ENCODE data around the gene A2M. TPM values are rescaled to one million over a fixed set of nuclear protein-coding genes. Genes with fewer than 3 reads are reported as not detected.

The A2M gene
- total and polyA plus RNA-seq, 2 experiments from 2014 or later, result 0.92 TPM; not detected in 1

DNA sequence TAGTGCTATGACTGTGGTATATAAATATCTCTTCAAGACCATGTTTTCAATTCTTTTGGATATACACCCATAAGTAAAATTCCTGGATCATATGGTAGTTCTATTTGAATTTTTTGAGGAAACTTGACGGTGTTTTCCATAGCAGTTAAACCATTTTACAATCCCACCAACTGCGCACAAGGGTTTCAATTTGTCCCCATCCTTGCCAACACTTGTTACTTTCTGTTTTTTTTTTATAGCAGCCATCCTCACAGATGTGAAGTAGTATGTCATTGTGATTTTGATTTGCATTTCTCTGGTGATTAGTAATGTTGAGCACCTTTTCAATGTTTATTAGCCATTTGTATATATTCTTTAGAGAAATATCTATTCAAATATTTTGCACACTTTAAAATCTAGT lies 14.5 kb upstream of the A2M start (continued):
- TF ChIP-seq, protein P1, sequence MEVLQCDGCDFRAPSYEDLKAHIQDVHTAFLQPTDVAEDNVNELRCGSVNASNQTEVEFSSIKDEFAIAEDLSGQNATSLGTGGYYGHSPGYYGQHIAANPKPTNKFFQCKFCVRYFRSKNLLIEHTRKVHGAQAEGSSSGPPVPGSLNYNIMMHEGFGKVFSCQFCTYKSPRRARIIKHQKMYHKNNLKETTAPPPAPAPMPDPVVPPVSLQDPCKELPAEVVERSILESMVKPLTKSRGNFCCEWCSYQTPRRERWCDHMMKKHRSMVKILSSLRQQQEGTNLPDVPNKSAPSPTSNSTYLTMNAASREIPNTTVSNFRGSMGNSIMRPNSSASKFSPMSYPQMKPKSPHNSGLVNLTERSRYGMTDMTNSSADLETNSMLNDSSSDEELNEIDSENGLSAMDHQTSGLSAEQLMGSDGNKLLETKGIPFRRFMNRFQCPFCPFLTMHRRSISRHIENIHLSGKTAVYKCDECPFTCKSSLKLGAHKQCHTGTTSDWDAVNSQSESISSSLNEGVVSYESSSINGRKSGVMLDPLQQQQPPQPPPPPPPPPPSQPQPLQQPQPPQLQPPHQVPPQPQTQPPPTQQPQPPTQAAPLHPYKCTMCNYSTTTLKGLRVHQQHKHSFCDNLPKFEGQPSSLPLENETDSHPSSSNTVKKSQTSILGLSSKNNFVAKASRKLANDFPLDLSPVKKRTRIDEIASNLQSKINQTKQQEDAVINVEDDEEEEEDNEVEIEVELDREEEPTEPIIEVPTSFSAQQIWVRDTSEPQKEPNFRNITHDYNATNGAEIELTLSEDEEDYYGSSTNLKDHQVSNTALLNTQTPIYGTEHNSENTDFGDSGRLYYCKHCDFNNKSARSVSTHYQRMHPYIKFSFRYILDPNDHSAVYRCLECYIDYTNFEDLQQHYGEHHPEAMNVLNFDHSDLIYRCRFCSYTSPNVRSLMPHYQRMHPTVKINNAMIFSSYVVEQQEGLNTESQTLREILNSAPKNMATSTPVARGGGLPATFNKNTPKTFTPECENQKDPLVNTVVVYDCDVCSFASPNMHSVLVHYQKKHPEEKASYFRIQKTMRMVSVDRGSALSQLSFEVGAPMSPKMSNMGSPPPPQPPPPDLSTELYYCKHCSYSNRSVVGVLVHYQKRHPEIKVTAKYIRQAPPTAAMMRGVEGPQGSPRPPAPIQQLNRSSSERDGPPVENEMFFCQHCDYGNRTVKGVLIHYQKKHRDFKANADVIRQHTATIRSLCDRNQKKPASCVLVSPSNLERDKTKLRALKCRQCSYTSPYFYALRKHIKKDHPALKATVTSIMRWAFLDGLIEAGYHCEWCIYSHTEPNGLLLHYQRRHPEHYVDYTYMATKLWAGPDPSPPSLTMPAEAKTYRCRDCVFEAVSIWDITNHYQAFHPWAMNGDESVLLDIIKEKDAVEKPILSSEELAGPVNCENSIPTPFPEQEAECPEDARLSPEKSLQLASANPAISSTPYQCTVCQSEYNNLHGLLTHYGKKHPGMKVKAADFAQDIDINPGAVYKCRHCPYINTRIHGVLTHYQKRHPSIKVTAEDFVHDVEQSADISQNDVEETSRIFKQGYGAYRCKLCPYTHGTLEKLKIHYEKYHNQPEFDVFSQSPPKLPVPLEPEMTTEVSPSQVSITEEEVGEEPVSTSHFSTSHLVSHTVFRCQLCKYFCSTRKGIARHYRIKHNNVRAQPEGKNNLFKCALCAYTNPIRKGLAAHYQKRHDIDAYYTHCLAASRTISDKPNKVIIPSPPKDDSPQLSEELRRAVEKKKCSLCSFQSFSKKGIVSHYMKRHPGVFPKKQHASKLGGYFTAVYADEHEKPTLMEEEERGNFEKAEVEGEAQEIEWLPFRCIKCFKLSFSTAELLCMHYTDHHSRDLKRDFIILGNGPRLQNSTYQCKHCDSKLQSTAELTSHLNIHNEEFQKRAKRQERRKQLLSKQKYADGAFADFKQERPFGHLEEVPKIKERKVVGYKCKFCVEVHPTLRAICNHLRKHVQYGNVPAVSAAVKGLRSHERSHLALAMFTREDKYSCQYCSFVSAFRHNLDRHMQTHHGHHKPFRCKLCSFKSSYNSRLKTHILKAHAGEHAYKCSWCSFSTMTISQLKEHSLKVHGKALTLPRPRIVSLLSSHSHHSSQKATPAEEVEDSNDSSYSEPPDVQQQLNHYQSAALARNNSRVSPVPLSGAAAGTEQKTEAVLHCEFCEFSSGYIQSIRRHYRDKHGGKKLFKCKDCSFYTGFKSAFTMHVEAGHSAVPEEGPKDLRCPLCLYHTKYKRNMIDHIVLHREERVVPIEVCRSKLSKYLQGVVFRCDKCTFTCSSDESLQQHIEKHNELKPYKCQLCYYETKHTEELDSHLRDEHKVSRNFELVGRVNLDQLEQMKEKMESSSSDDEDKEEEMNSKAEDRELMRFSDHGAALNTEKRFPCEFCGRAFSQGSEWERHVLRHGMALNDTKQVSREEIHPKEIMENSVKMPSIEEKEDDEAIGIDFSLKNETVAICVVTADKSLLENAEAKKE (CRISPR knock-in tag; IDR thresholded peaks at IDR 0.05), result no peak
- TF ChIP-seq, protein P2, sequence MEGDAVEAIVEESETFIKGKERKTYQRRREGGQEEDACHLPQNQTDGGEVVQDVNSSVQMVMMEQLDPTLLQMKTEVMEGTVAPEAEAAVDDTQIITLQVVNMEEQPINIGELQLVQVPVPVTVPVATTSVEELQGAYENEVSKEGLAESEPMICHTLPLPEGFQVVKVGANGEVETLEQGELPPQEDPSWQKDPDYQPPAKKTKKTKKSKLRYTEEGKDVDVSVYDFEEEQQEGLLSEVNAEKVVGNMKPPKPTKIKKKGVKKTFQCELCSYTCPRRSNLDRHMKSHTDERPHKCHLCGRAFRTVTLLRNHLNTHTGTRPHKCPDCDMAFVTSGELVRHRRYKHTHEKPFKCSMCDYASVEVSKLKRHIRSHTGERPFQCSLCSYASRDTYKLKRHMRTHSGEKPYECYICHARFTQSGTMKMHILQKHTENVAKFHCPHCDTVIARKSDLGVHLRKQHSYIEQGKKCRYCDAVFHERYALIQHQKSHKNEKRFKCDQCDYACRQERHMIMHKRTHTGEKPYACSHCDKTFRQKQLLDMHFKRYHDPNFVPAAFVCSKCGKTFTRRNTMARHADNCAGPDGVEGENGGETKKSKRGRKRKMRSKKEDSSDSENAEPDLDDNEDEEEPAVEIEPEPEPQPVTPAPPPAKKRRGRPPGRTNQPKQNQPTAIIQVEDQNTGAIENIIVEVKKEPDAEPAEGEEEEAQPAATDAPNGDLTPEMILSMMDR (conservative IDR thresholded peaks at IDR 0.05; ENCODE audit: low read depth in 2 of 2), result no peak
- no peak for TF ChIP-seq CREB1 (CRISPR knock-in tag; IDR thresholded peaks at IDR 0.05; ENCODE audit: low read depth)
- no peak for TF ChIP-seq ZNF331 (CRISPR knock-in tag; IDR thresholded peaks at IDR 0.05; ENCODE audit: low read depth)

DNA sequence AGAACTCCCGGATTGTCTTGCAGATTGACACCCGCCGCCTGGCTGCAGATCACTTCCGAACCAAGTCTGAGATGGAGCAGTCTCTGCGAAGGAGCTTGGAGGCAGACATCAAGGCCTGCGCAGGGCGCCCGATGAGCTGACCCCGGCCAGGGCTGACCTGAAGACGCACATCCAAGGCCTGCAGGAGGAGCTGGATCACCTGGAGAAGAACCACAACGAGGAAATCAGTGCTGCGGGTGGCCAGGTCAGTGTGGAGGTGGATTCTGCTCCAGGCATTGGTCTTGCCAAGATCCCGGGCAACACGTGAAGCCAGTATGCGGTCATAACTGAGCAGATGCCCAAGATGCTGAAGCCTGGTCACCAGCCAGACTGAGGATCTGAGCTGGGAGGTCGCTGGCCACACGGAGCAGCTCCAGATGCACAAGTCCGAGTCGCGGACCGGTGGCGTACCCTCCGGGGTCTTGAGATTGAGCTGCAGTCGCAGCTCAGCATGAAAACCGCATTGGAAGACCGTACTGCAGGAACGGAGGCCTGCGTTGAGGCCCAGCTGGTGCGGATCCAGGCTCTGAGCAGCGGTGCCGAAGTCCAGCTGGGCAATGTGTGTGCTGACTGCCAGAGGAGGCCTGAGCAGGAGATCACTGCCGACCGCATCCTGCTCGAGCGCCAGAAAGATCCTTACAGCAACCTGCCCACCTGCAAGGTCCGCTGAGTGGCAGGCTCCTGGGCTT lies 12.4 kb upstream of the A2M start:
- H3K27me3 Mint-ChIP-seq (ENCODE audit: insufficient read depth, low read depth, poor library complexity), result no peaks in the 10 kb centered on the region
- no peak overlapping the region for H3K27ac Mint-ChIP-seq
- ATAC-seq, result no peak
- H2AFZ ChIP-seq, result no peak overlapping the region
- H3K4me1 ChIP-seq (ENCODE audit: insufficient read depth), result no peaks in the 10 kb centered on the region
- H3K9me2 ChIP-seq (ENCODE audit: insufficient read depth), result no peaks in the 10 kb centered on the region
- H3K9me3 Mint-ChIP-seq, result peaks cover 2% of the 10 kb centered on the region; the same call in 1 of the 3 replicates
- no peaks in the 10 kb centered on the region for H3K27me3 ChIP-seq (ENCODE audit: insufficient read depth)
- H3K4me1 Mint-ChIP-seq, result no peaks in the 10 kb centered on the region
- H3K4me2 ChIP-seq, result no peak overlapping the region
- H3K79me2 ChIP-seq (replicated peaks; ENCODE audit: insufficient read depth), result no peaks in the 10 kb centered on the region
- no peak for DNase-seq (ENCODE audit: low spot score)
- TF ChIP-seq EZH2 (IDR thresholded peaks at IDR 0.05; ENCODE audit: low read depth, unreplicated experiment) (no peak), EZH2phosphoT487 (IDR thresholded peaks at IDR 0.05; ENCODE audit: unreplicated experiment) (no peak), CREB1 (CRISPR knock-in tag; IDR thresholded peaks at IDR 0.05; ENCODE audit: low read depth) (no peak)
- no peak overlapping the region for H3K4me3 ChIP-seq
- no peaks in the 10 kb centered on the region for H3K36me3 ChIP-seq (ENCODE audit: insufficient read depth)
- H4K20me1 ChIP-seq (replicated peaks; ENCODE audit: insufficient read depth), result no peaks in the 10 kb centered on the region
- no peak overlapping the region for H3K27ac ChIP-seq (ENCODE audit: low read depth)
- no peaks in the 10 kb centered on the region; the same call in 2 of the 3 replicates for H3K36me3 Mint-ChIP-seq (ENCODE audit: low read depth)
- H3F3A ChIP-seq (replicated peaks; ENCODE audit: low read depth), result no peaks in the 10 kb centered on the region
- no peak overlapping the region for H3K4me3 Mint-ChIP-seq

Measured in GM23338 (cell line).